Subcutaneous abdominal adipose tissue (tissue), 5 donors: Measurements from ENCODE around the gene RAI14.

Experiments
- H3K27ac ChIP-seq: one replicate; pipeline ENCODE4 v1.7.0; 2013; ENCODE audit warnings: low read depth, mild to moderate bottlenecking, inconsistent platforms, low read length, moderate library complexity
- H3K27me3 ChIP-seq, 5 donors: one replicate each; pipeline ENCODE4 v1.7.0; 2013; ENCODE audit warnings: low read length in 5 of 5, inconsistent platforms in 1 of 5; ENCODE audit not compliant: control insufficient read depth in 5 of 5, insufficient read depth in 4 of 5
- H3K36me3 ChIP-seq, 5 donors: one replicate each; pipeline ENCODE4 v1.7.0; 2013; ENCODE audit warnings: low read length in 5 of 5; ENCODE audit not compliant: control insufficient read depth in 5 of 5, insufficient read depth in 5 of 5
- H3K4me1 ChIP-seq, 5 donors: one replicate each; pipeline ENCODE4 v1.7.0; 2013; ENCODE audit warnings: low read length in 5 of 5, mild to moderate bottlenecking in 3 of 5, moderate library complexity in 1 of 5; ENCODE audit not compliant: control insufficient read depth in 5 of 5, insufficient read depth in 5 of 5
- H3K4me3 ChIP-seq, 5 donors: one replicate each; pipeline ENCODE4 v1.7.0; 2013; ENCODE audit warnings: low read length in 5 of 5, low read depth in 1 of 5
- H3K9ac ChIP-seq, 5 donors: one replicate each; pipeline ENCODE4 v1.7.0; 2013; ENCODE audit warnings: low read length in 5 of 5, mild to moderate bottlenecking in 4 of 5, moderate library complexity in 3 of 5
- H3K9me3 ChIP-seq, 5 donors: one replicate each; pipeline ENCODE4 v1.7.0; 2013; ENCODE audit warnings: low read length in 5 of 5; ENCODE audit not compliant: control insufficient read depth in 5 of 5
- donor health status: healthy.
- donor health status: healthy.
- donor health status: healthy.
- donor health status: healthy.
- donor health status: healthy.

Gene RAI14

GRCh38 chr5:34673463-34674125 lies 17.5 kb downstream of the RAI14 start:
- H3K36me3 ChIP-seq: no peaks in the 10 kb centered on the region
- H3K4me1 ChIP-seq: peaks cover 0 to 23% (median 5%) of the 10 kb centered on the region in 5 donors
- no peak overlapping the region for H3K9ac ChIP-seq
- no peak overlapping the region for H3K27ac ChIP-seq
- no peaks in the 10 kb centered on the region for H3K9me3 ChIP-seq
- no peaks in the 10 kb centered on the region for H3K27me3 ChIP-seq
- H3K4me3 ChIP-seq: no peak overlapping the region

GRCh38 chr5:34674187-34674586 lies 18.1 kb downstream of the RAI14 start:
- H3K27me3 ChIP-seq: no peaks in the 10 kb centered on the region
- no peak overlapping the region for H3K27ac ChIP-seq
- peaks cover 0 to 23% (median 5%) of the 10 kb centered on the region in 5 donors for H3K4me1 ChIP-seq
- H3K9ac ChIP-seq: no peak overlapping the region
- H3K4me3 ChIP-seq: no peak overlapping the region
- no peaks in the 10 kb centered on the region for H3K9me3 ChIP-seq
- H3K36me3 ChIP-seq: no peaks in the 10 kb centered on the region

- no peaks in the 10 kb centered on the region for H3K36me3 ChIP-seq
- peaks cover 0 to 3% (median 0%) of the 10 kb centered on the region in 5 donors for H3K27me3 ChIP-seq
- H3K9ac ChIP-seq: no peak overlapping the region
- H3K27ac ChIP-seq: no peak overlapping the region
- H3K4me3 ChIP-seq: no peak overlapping the region
- H3K4me1 ChIP-seq: peaks cover 0 to 23% (median 5%) of the 10 kb centered on the region in 5 donors
- H3K9me3 ChIP-seq: no peaks in the 10 kb centered on the region
Observed at GRCh38 chr5:34675857-34676256, 19.7 kb downstream of the RAI14 start.

GRCh38 chr5:34676416-34676815 lies 20.3 kb downstream of the RAI14 start:
- H3K9me3 ChIP-seq: no peaks in the 10 kb centered on the region
- peaks cover 0 to 23% (median 5%) of the 10 kb centered on the region in 5 donors for H3K4me1 ChIP-seq
- no peak overlapping the region for H3K4me3 ChIP-seq
- H3K27ac ChIP-seq: no peak overlapping the region
- peaks cover 0 to 3% (median 0%) of the 10 kb centered on the region in 5 donors for H3K27me3 ChIP-seq
- H3K9ac ChIP-seq: no peak overlapping the region
- H3K36me3 ChIP-seq: no peaks in the 10 kb centered on the region

GRCh38 chr5:34677428-34677827 lies 21.3 kb downstream of the RAI14 start:
- Histone ChIP-seq H3K9ac (no peak overlapping the region), H3K36me3 (no peaks in the 10 kb centered on the region), H3K4me1 (peaks cover 0 to 20% (median 5%) of the 10 kb centered on the region in 5 donors), H3K27me3 (peaks cover 0 to 3% (median 0%) of the 10 kb centered on the region in 5 donors), H3K27ac (no peak overlapping the region), H3K4me3 (no peak overlapping the region), H3K9me3 (no peaks in the 10 kb centered on the region)

- no peaks in the 10 kb centered on the region for H3K9me3 ChIP-seq
- H3K27me3 ChIP-seq: peaks cover 0 to 3% (median 0%) of the 10 kb centered on the region in 5 donors
- no peak overlapping the region for H3K4me3 ChIP-seq
- H3K4me1 ChIP-seq: peaks cover 0 to 12% (median 0%) of the 10 kb centered on the region in 5 donors
- H3K27ac ChIP-seq: no peak overlapping the region
- no peak overlapping the region for H3K9ac ChIP-seq
- H3K36me3 ChIP-seq: no peaks in the 10 kb centered on the region
Observed at GRCh38 chr5:34680896-34681295, 24.8 kb downstream of the RAI14 start.

GRCh38 chr5:34682926-34683623 lies 26.9 kb downstream of the RAI14 start:
- H3K9me3 ChIP-seq: no peaks in the 10 kb centered on the region
- H3K9ac ChIP-seq: no peak overlapping the region
- H3K4me3 ChIP-seq: no peak overlapping the region
- peaks cover 0 to 3% (median 0%) of the 10 kb centered on the region in 5 donors for H3K27me3 ChIP-seq
- H3K36me3 ChIP-seq: no peaks in the 10 kb centered on the region
- no peak overlapping the region for H3K27ac ChIP-seq
- H3K4me1 ChIP-seq: peaks cover 0 to 18% (median 0%) of the 10 kb centered on the region in 5 donors

- Histone ChIP-seq H3K4me1 (peaks cover 0 to 18% (median 0%) of the 10 kb centered on the region in 5 donors), H3K27ac (no peak overlapping the region)
Observed at GRCh38 chr5:34684281-34684979, 28.3 kb downstream of the RAI14 start.

GRCh38 chr5:34684980-34685352 lies 28.8 kb downstream of the RAI14 start:
- no peak overlapping the region for H3K4me3 ChIP-seq
- H3K36me3 ChIP-seq: no peaks in the 10 kb centered on the region
- H3K9ac ChIP-seq: no peak overlapping the region
- H3K27me3 ChIP-seq: no peaks in the 10 kb centered on the region
- H3K9me3 ChIP-seq: no peaks in the 10 kb centered on the region
- no peak overlapping the region for H3K27ac ChIP-seq
- peaks cover 0 to 18% (median 0%) of the 10 kb centered on the region in 5 donors for H3K4me1 ChIP-seq

More at GRCh38 chr5:34684281-34684979, 28.3 kb downstream of the RAI14 start:
- Histone ChIP-seq H3K4me3 (no peak overlapping the region), H3K9me3 (no peaks in the 10 kb centered on the region), H3K36me3 (no peaks in the 10 kb centered on the region), H3K9ac (no peak overlapping the region), H3K27me3 (peaks cover 0 to 2% (median 0%) of the 10 kb centered on the region in 5 donors)
